Right lobe of liver (tissue), 4 donors: ENCODE measurements around the gene UBE2O.

Experiments used
- POLR2A ChIP-seq: fragments of 450-650 bp; IDR thresholded peaks from one replicate; pipeline ENCODE4 v1.6.1; 2017; ENCODE audit warnings: antibody characterized with exemption, mild to moderate bottlenecking
- TF ChIP-seq, protein P1 (sequence below), 4 donors: fragments of 200-600 bp in 3 of 4; fragments of 450-650 bp in 1 of 4; IDR thresholded peaks; one replicate each; pipeline versions ENCODE4 v1.5.1 to v1.8.0; 2016 to 2022; ENCODE audit warnings: antibody characterized with exemption in 4 of 4, mild to moderate bottlenecking in 2 of 4
- donor health status: DM: no; HTN: no; CAD: no.
- donor health status: DM: no; HTN: no; CAD: no.
- donor health status: DM: no; HTN: yes; CAD: no.

DNA sequence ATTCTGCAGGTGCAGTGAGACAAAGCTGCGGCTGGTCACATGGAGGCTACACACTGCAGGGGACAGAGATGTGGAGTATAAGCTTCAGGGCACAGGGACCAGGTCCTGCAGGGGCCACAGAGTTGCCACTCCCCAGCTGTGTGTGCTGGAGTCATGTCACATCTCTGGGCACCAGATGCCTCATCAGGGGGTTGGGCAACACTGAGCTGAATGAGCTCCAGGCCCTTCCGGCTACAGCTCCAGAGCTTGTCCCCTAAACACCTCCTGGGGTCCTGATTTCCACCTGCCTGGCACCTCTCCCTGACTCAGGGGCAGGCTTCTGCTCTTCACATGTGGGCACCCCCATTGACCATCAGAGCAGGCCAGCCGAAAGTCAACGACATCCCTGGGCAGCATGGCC lies 36.1 kb downstream of the UBE2O start:
- TF ChIP-seq, protein P1, sequence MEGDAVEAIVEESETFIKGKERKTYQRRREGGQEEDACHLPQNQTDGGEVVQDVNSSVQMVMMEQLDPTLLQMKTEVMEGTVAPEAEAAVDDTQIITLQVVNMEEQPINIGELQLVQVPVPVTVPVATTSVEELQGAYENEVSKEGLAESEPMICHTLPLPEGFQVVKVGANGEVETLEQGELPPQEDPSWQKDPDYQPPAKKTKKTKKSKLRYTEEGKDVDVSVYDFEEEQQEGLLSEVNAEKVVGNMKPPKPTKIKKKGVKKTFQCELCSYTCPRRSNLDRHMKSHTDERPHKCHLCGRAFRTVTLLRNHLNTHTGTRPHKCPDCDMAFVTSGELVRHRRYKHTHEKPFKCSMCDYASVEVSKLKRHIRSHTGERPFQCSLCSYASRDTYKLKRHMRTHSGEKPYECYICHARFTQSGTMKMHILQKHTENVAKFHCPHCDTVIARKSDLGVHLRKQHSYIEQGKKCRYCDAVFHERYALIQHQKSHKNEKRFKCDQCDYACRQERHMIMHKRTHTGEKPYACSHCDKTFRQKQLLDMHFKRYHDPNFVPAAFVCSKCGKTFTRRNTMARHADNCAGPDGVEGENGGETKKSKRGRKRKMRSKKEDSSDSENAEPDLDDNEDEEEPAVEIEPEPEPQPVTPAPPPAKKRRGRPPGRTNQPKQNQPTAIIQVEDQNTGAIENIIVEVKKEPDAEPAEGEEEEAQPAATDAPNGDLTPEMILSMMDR (IDR thresholded peaks at IDR 0.05), result no peak
- TF ChIP-seq POLR2A, result no peak
